T-helper 2 cell treated with Interferon-gamma antibody and Interleukin-4, amounts not matched to agents 100 ng/mL and 5 ng/mL, for 36 hours (primary cell): ENCODE results near the gene IL12RB1. TPM values are rescaled to one million over a fixed set of nuclear protein-coding genes. Genes with fewer than 3 reads are reported as not detected.
"Not testable (repeated sequence)": the region's sequence is repeated elsewhere in the genome, so short reads cannot be mapped to it uniquely, and the experiment has no call there.

ENCODE experiments used
- intact Hi-C: fragments of 100-400 bp; cut with micrococcal nuclease; formaldehyde crosslinking; loops from one replicate; pipeline ENCODE4 v1.15.1; 2023
- total RNA-seq: library from RNA; stranded (reverse); gene quantifications from 2 replicates; pipeline ENCODE4 v1.2.3, GENCODE V29; 2022

IL12RB1 gene
- total RNA-seq, 1 donor from 2014 or later, result 93.9 TPM

DNA sequence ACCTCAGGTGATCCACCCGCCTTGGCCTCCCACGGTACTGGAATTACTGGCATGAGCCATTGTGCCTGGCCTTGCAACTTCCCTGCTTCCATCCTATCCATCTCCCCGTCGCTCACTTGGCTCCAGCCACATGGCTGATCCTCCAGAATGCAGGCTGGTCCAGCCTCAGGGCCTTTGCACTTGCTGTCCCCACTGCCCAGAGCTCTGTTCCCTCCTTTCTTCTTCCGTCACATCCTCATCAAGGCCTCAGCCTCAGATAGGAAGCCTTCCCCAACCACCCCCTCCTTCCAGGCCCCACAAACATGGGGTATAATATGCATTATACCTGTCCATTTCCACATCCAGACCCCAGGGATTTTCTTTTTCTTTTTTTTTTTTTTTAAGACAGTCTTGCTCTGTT, 27.1 kb upstream of the IL12RB1 start:
- intact Hi-C loops, result loop anchor here (1.0 to 5.0 kb wide), 3 partner anchors 38 to 138 kb away; no protein-coding TSS in a partner anchor

DNA sequence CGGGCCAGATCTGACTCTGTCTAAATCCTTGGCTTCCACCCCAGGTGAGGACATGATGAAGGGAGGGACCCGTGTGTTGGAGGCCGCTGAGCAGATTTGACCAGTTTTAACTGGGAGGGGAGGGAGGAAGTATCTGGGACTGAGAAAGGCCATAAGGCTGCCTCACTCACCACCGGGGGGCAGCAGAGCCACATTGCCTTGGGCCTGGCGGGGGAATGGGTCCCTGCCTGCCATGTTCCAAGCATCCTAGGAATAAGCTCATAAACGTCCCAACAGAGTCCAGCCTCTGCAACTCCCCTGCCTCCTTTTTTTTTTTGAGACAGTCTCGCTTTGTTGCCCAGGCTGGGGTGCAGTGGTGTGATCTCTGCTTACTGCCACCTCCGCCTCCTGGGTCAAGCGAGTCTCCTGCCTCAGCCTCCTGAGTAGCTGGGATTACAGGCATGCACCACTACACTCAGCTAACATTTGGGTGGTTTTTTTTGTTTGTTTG, 26.3 kb upstream of the IL12RB1 start:
- intact Hi-C loops, result loop anchor here (1.0 to 5.0 kb wide), 3 partner anchors 39 to 139 kb away; no protein-coding TSS in a partner anchor

DNA sequence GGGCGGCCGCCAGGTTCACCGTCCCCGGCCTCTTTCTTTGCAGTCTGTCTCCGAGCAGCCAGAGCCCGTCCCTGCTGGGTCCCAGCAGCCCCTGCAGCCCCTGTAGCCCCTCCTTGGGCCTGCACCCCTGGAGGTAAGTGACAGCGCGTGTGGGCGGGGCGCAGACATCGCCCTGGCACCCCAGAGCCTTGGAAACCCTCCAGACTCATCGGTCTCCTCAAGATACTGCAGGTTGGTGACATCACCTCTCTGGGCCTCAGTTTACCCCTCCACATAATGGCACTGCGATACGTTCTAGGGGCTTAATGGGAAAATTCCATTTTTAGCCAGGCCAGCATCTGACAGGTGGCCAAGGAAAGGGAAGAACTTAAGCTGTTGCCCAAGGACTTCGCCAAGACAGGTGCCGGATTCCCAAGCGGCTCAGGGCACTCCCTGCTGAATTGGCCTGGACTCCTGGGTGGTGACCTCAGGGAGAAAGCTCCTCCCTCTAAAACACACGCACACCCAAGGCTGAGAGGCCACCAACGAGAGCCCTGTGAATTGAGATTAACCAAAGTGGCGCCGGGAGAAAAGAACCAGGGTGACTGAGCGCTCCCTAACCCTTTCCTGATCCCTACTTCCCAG, 24.0 kb upstream of the IL12RB1 start:
- intact Hi-C loops, result loop anchor here (5.0 kb wide), 1 partner anchor 142 kb away; no protein-coding TSS in a partner anchor

DNA sequence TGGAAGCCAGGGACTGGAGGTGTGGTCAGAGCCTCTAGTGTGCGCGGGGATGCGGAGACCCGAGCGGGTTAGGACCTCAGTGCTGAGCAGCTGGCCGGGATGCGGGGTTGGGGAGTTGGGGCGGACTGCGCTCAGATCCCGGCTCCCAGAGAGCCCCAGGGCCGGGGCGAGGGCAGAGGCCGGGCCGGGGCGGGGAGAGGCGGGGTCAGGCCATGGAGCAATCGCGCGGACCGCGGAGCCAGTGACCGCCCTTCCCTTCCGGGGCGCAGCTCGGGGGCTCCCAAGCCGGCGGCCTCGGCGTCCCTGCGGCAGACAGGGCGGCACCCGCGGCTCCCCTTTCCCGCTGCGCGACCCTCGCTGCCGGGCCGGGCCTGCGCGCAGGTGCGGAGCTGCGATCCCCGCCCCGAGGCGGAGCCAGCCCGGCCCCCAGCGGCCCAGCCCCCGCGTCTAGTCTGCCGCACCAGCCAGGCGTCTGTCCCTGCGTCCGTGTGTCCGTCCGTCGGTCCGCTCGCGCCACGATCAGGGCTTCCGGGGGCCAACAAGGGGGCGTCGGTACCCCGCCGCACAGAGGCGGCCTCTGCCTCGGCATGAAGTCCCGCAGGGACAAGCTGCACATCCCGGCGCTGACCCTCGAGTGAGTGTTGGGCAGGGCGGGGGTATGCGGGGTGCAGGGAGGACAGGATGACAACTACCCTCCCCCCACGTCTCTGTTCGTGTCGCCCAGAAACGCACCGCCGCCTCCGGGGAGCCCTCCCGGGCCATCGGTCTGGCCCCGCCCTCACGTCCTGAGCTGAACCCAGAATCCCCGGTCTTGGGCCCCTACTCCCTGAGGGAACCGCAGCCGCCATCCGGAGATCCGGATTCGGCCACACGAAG, 23.2 kb upstream of the IL12RB1 start:
- intact Hi-C loops, result loop anchor here (5.0 kb wide), 1 partner anchor 142 kb away; no protein-coding TSS in a partner anchor

DNA sequence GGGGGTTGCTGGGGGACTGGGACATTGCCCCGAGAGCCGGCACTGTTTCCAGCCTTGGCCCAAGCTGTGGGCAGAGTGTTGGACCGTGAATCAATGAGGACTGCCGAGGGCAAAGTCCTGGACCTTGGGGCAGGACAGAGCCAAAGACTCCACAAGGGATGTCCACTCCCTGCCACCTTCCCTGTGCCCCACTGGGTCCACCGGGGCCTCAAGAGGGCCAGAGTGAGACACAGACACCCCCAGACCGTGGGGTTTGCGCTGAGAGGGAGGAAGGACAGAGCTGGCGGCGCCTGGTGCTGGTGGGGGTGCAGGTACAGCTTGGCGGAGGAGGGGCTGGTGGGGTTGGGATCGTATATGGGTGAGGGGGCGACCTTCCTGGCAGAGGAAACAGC, 22.6 kb upstream of the IL12RB1 start:
- intact Hi-C loops, result no loop called here

DNA sequence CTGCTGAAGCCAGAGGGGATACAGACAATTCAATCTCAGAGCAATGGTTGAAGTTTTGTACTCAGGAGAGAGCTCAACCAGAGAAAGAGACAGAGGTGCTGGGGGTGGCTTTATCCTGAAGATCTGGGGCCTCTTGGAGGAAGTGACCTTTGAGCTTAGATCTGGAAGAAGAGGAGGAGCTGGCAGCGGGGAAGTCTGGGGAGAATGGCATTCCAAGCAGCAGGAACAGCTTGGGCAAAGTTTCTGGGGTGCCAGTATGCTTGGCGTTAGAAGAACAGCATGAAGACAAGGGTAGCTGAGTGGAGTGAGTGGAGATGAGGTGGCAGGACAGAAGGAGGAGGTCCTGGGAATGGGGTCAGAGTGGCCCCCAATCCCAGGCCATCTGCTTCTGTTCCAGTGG, 22.2 kb upstream of the IL12RB1 start:
- intact Hi-C loops, result no loop called here

DNA sequence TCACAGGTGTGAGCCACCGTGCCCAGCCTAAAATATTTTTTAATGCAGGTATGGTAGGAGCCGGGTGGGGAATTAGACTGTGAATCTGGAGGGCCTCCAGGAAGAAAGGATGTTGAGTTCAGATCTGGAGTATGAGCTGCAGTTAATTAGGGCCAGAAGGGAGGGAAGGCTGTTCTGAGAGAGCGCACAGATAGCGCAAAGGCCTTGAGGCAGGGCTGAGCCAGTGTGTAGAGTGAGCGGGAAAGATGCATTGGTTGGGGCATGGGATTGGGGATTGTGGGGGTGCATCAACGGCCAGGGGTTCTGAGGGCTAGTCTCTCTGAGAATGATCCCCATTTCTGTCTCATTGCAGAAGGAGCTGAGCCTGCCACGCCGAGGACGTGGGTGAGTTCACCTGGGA, 20.5 kb upstream of the IL12RB1 start:
- intact Hi-C loops, result no loop called here

DNA sequence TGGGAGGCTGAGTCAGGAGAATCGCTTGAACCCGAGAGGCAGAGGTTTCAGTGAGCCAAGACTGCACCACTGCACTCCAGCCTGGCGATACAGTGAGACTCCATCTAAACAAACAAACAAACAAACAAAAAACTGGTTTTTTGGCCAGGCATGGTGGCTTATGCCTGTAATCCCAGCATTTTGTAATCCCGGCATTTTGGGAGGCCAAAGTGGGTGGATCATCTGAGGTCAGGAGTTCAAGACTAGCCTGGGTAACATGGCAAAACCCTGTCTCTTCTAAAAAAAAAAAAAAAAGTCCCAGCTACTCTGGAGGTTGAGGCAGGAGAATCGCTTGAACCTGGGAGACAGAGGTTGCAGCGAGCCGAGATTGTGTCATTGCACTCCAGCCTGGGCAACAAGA, 18.5 kb upstream of the IL12RB1 start:
- intact Hi-C loops, result not testable (repeated sequence)

DNA sequence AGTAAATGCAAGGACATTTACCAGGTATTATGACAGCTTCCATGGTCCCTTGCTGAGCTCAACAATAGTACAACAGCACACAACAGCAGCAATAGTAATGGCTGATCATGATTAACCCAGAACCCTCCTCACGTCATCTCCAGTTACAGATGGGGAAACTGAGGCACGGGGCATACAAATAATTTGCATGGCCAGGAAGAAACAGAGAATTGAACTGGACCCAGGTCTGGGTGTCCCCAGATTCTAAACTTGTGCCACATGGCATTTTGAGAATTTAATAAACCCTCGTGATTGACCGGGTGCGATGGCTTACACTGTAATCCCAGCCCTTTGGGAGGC, 18.0 kb upstream of the IL12RB1 start:
- intact Hi-C loops, result no loop called here

DNA sequence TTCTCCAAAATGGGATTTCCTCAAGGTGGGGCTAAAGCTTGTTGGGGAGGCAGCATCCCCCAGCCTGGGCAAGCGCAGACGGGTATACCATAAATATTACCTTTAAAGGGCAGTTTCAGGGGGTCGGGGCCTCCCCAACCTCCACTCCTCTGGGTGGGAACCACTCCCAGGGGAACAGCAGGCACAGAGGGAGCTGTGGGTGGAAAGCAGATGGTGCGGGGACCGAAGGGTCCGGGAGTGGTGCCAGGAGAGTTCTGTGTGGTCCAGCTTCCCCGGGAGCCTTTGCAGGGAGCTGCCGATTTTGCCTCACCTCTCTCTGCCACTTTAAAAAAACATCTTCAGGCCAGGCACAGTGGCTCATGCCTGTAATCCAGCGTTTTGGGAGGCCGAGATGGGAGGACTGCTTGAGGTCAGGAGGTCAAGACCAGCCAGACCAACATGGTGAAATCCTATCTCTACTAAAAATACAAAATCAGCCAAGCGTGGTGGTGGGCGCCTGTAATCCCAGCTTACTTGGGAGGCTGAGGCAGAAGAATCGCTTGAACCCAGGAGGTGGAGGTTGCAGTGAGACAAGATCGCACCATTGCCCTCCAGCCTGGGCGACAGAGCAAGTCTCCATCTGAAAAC, 16.3 kb upstream of the IL12RB1 start:
- intact Hi-C loops, result no loop called here

DNA sequence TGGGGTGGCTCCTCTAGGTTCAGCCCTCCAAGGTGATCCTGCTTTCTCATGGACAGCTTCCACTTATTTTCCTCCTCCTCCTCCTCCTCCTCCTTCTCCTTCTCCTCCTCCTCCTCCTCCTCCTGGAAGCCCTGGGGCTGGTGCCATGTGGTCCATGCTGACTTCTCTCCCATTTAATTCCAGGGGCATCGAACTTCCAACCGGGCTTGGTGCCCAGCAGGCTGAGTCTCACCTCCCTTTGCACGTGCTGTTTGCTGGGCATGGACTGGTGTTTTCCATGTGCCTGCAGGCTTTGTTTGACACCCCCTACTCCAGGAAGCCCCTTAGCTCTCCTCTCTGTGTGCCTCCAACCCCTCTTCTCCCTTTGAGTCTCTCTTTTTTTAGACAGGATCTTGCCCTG, 14.5 kb upstream of the IL12RB1 start:
- intact Hi-C loops, result no loop called here

DNA sequence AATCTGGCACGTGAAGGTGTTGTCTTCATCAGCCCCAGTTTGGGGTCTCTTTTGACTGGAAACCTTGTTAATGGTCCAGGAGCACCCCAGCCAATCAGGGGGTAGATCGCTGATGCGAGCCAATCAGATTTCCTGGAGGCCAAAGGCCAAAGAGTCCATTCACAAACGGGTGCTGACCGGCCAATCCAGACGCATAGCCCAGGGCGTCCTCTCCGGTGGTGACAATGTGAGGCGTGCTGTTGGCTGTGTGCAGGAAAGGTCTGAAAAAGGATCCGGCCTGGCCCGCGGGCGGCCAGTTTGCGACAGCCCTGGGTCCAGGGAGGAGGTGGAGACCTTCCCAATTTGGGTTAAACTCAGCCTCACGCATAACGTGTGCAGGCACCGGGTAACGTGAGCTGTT, 14.0 kb upstream of the IL12RB1 start:
- intact Hi-C loops, result no loop called here

DNA sequence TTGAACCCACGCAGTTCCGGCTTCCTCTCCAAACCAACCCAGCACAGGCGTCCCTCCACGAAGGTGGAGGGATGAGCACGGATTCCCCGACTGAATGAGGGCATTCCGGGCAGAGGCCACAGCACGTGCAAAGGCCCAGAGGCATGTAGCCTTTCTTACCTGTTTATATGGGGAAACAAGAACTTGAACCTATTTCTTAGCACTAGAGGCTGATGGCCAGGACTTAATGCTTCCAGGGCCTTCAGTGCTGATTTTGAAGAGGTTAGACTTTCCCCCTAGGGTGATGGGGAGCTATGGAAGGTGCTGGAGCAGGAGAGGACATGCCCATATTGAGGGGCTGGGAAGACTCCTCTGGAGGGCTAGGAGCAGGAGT, 12.9 kb upstream of the IL12RB1 start:
- intact Hi-C loops, result no loop called here

DNA sequence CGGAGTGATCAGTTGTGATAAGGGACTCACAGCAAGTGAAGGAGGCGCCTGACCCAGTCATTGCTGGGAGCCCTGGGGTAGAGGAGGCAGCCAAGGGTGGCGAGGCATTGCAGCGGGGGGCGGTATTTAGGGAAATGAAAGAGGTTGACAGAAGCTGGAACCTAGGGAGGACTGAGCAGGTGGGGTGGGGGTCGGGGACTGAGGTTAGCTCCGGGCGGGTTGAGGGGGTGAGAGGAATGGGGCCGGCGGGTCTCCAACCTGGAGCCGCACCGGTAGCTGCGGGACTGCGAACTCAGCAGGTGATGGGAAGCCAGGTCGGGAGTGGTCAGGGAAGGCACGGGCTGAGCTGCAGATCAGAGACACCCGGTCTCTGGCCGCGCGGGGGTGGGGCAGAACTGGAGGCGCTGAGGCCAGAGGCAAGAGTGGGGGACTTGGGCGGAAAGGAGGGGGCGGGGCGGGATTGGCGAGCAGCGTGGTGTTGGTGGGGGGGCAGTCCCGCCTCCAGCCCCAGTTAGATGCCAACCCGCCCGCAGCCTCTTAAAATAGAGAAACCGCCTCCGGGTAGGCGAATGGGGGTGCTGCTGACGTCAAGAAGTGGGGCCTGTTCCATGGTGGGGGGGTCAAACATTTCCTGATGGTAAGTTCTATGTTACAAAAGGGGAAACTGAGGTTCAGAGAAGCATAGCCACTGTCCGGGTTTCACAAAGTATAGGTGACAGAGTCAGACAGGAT, 12.3 kb upstream of the IL12RB1 start:
- intact Hi-C loops, result no loop called here

DNA sequence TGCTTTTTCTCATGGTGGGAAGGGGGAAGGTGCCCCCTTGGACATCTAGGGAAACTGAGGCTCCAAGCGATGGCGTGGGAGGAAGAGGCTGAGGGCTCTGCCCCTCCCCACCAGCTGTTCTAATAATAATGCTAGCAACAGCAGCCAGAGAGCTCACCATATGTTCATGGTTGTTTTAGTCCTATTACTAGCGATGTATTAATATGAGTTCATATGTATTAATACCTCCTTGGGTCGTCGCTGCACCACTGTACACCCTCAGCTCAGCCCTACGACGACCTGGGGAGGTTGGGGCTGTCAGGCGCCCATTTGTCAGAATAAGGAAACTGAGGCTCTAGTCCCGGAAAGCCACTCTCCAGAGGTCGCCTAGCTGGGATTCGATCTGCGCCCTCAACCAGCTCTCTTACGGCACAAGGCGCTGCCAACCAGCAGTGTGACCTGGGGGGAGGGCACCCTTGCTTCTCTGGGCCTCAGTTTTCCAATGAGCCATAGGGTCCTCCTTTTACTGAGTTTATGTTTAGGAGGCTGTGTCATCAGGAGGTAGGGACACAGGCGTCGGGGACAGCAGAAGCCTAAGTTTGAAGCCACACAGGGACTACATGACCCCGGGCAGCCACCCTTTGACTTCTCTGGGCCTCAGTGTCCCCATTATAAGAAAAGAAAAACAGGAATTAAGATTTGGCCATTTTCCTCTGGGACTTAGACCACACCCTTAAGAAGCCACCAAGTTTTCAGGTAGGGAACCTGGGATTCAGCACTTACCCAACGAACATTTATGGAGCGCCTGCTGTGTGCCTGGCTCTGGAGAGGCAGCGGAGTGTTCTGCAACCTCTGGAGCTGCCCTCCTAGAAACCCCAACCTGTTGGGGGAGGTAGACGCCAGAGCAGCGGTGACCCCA, 11.5 kb upstream of the IL12RB1 start:
- intact Hi-C loops, result no loop called here

DNA sequence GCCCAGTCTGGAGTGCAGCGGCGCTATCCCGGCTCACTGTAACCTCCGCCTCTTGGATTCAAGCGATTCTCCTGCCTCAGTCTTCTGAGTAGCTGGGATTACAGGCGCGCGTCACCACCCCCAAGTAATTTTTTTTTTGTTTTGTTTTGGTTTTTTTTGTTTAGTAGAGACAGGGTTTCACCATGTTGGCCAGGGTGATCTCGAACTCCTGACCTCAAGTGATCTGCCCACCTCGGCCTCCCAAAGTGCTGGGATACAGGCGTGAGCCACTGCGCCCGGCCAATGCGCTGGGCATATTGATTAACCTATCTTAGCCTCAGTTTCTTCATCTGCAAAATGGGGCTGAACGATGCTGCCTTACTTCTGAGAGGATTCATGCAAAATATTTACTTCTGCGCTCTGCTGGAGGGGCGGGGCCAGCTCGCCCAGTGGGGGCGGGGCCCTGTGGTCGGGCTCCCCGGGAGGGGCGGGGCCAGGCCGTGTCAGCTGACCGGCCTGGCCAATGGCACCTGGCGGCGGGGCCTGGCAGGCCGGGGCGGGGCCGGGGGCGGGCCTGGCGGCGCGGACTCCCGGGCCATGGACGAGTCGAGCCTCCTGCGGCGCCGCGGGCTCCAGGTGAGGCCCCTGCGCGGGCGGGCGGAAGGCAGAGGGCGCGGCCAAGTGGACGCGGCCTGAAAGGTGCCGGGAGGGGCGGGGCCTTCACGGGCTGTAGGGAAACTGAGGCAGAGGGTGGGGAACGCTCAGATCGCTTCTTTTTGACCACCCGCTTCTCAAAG, 10.7 kb upstream of the IL12RB1 start, which contains the start of gene MAST3:
TSS of gene MAST3 (plus strand) at position 562 of the 776 bp plus-strand sequence. CDS start at position 577, 15 bp downstream.
- intact Hi-C loops, result no loop called here

DNA sequence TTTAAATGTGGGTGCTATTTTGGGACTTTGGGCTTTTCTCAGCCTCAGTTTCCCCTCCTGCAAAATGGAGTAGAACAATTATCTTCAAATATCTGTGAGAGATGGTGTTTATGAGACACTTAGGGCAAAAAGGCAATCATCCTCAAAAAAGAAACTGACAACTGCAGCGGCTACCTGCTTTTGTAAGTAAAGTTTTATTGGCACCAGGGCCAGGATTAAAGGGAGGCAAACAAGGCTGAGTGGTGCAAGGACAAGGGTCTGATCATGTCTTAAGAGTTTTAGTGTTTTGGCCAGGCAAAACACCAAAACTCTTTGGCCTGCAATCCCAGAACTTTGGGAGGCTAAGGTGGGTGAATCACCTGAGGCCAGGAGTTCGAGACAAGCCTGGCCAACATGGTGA, 9.5 kb upstream of the IL12RB1 start:
- intact Hi-C loops, result no loop called here

DNA sequence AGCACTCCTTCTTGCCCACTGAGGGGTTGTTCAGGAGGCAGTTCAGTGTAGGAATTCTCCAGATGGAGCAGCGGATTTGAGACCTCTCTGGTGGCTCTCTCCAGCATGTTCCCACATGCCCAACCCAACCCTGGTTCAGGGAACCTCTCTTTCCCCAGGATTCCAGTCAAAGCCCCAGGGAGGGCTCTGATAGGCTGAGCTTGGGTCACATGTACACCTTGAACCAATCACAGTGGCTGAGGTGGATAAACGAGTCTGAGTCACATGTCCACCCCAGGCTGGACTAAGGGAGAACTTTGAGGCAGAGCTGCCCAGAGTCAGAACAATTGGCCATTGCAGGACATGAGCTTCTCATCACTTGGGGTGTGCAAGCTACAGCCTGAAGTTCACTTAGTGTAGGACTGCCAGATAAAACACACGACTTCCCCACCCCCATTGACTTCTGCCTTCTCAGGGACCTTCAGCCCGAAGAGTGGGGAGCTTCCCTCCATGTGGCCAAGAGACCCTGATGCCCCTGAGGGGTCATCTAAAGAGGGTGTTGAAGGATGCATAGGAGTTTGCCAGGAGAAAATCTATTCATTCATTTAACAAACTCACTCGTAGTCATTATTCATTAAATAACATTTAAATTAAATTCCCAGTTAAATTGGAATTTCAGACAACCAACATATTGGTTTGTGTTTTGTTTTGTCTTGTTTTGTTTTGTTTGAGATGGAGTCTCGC, 6.9 kb upstream of the IL12RB1 start:
- intact Hi-C loops, result no loop called here

DNA sequence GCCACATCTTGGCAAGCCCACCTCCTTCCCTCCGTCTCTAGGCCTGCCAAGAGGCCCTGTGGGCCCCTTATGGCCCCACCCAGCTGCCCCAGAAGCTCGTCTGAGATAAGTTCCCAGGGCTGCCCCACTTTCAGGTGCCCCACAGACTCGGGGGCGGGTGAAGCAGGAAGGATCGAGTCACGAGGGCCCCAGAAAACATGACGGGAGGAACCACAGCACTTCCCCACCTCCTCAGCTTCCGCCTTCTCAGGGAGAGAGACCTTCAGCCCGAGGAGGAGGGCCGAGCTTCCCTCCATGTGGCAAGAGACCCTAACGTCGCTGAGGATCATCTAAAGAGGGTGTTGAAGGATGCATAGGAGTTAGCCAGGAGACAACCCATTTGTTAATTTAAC, 4.5 kb upstream of the IL12RB1 start:
- intact Hi-C loops, result no loop called here
